Heart right ventricle (tissue), 16 donors: ENCODE measurements around the gene COL7A1. TPM values are rescaled to one million over a fixed set of nuclear protein-coding genes. Genes with fewer than 3 reads are reported as not detected.

Experiments
- ATAC-seq, 8 donors: fragments of 200-7000 bp; cut with Tn5 transposase; one replicate each; pipeline ENCODE4 v1.9.1; 2020; ENCODE audit warnings: mild to moderate bottlenecking in 8 of 8, moderate library complexity in 8 of 8, moderate number of reproducible peaks in 1 of 8
- DNase-seq, 2 donors: peaks; one replicate each; pipeline ENCODE4 v3.0.0-alpha.2; 2020
- H3K27ac ChIP-seq, 10 donors: fragments of 200-600 bp; sonication (generic) in 2 of 10; one replicate each; pipeline versions ENCODE4 v1.5.0 to v1.8.0; 2020 to 2022; ENCODE audit warnings: mild to moderate bottlenecking in 3 of 10
- H3K27me3 ChIP-seq, 7 donors: fragments of 200-600 bp; one replicate each; pipeline ENCODE4 v1.8.0; 2021 to 2022; ENCODE audit warnings: mild to moderate bottlenecking in 2 of 7
- H3K36me3 ChIP-seq, 9 donors: fragments of 200-600 bp; sonication (generic) in 1 of 9; one replicate each; pipeline versions ENCODE4 v1.5.0 to v1.8.0; 2020 to 2022; ENCODE audit warnings: mild to moderate bottlenecking in 2 of 9
- H3K4me1 ChIP-seq, 9 donors: fragments of 200-600 bp; sonication (generic) in 1 of 9; one replicate each; pipeline versions ENCODE4 v1.5.0 to v1.8.0; 2020 to 2022; ENCODE audit warnings: mild to moderate bottlenecking in 4 of 9
- H3K4me3 ChIP-seq, 10 donors: fragments of 200-600 bp; sonication (generic) in 2 of 10; one replicate each; pipeline versions ENCODE4 v1.5.0 to v1.8.0; 2020 to 2022; ENCODE audit warnings: mild to moderate bottlenecking in 7 of 10, moderate library complexity in 2 of 10
- H3K9me3 ChIP-seq, 11 donors: fragments of 200-600 bp in 10 of 11; sonication (generic) in 2 of 11; one replicate each; pipeline versions ENCODE4 v1.5.0 to v1.8.0; 2013 to 2022; ENCODE audit warnings: mild to moderate bottlenecking in 2 of 11, control low read depth in 1 of 11, moderate library complexity in 1 of 11
- CTCF ChIP-seq, 9 donors: fragments of 200-600 bp; sonication (generic) in 2 of 9; IDR thresholded peaks; one replicate each; pipeline versions ENCODE4 v1.5.0 to v1.8.0; 2021 to 2022; ENCODE audit warnings: antibody characterized with exemption in 9 of 9, mild to moderate bottlenecking in 5 of 9, moderate library complexity in 1 of 9
- WGBS, 2 donors: extraction: QIAGEN DNeasy Blood & Tissue Kit; methylation state at CpG; one replicate each; pipeline ENCODE4 v1.1.7; 2013; ENCODE audit warnings: inconsistent platforms in 1 of 2; 5-methylcytosine and 5-hydroxymethylcytosine counted together
- intact Hi-C, 10 donors: fragments of 100-400 bp; cut with DNase I; formaldehyde crosslinking; loops; one replicate each; pipeline versions ENCODE4 v1.11.1 to v1.14.2; 2022
- polyA plus RNA-seq, 2 donors: library from polyadenylated mRNA; stranded (reverse); fragments of 200-250 nt; gene quantifications; one replicate each; pipeline ENCODE4 v1.2.3, GENCODE V29; 2013
- total RNA-seq, 10 donors: library from RNA; stranded (reverse); fragmentation: NEBNext Ultra II Directional in 3 of 10; extraction: Animal tissue kit (Norgen Biotek cat#: 25700) in 3 of 10; gene quantifications; one replicate each; pipeline versions ENCODE4 v1.2.1 to v1.2.4, GENCODE V29; 2021 to 2023
- donor health status: Arrhythmogenic right ventricular cardiomyopathy.
- donor health status: ischemic (EF 13 %, LVEDD 7.1; RV severe dilation, severe dysfunction).
- donor health status: healthy with polysubstance abuse.
- donor health status: DM: no; HTN: yes; CAD: no.
- donor health status: DM: no; HTN: no; CAD: no.
- donor health status: ischemic (EF 25% LVEDD 6.9; RV normal size, moderate dysfunction).
- donor health status: ischemic (EF 25% LVEDD 5.7; RV mildly dilated, moderate dysfunction).
- donor health status: healthy.
- donor health status: DM: yes; HTN: yes; CAD: no.
- donor health status: Ischemic cardiomyopathy.
- donor health status: ischemic (EF 35%, LVEDD 5.7; RV mildly dilated, moderate dysfunction).
- donor health status: nonischemic (EF 11% LVEDD 7.7; RV severe dilation, severe dysfunction).
- donor health status: DM: yes; HTN: yes; CAD: no.
- donor health status: PGD.
- donor health status: ischemic (EF 29% LVEDD 5.4; RV normal size, mild dysfunction).
- donor health status: nonischemic (EF 23%, LVEDD 6.1; RV moderate dilation, normal function).

COL7A1 gene
- total and polyA plus RNA-seq, 12 donors, result 6.1 to 63.5 (median 12.6) TPM

GRCh38 chr3:48630833-48631232, 35.7 kb upstream of the COL7A1 start:
- WGBS, 2 donors, result 85 to 91% methylated on average over 12 of the region's 12 CpGs
- Histone ChIP-seq H3K9me3 (no peaks in the 10 kb centered on the region), H3K4me1 (peaks cover 0 to 17% (median 10%) of the 10 kb centered on the region in 9 donors), H3K4me3 (no peak overlapping the region), H3K36me3 (peaks cover 0 to 76% (median 17%) of the 10 kb centered on the region in 9 donors), H3K27me3 (no peaks in the 10 kb centered on the region), H3K27ac (no peak overlapping the region)
- TF ChIP-seq CTCF (IDR thresholded peaks at IDR 0.05), result no peak
- intact Hi-C loops, result loop anchor here in 1 of 10 donors (10.0 kb wide), 1 partner anchor 166 kb away; a partner anchor contains a TSS
- no peak for ATAC-seq
- no peak for DNase-seq

GRCh38 chr3:48630407-48630806, 35.3 kb upstream of the COL7A1 start:
- ATAC-seq (no peak), DNase-seq (no peak)
- Histone ChIP-seq H3K27ac (no peak overlapping the region), H3K27me3 (no peaks in the 10 kb centered on the region), H3K4me3 (no peak overlapping the region), H3K9me3 (no peaks in the 10 kb centered on the region), H3K36me3 (peaks cover 0 to 80% (median 21%) of the 10 kb centered on the region in 9 donors), H3K4me1 (peaks cover 0 to 15% (median 9%) of the 10 kb centered on the region in 9 donors)
- WGBS, 2 donors, result 97 to 99% methylated on average over 8 of the region's 8 CpGs
- intact Hi-C loops, result loop anchor here in 1 of 10 donors (10.0 kb wide), 1 partner anchor 166 kb away; a partner anchor contains a TSS
- no peak for TF ChIP-seq CTCF (IDR thresholded peaks at IDR 0.05)

GRCh38 chr3:48629894-48630293, 34.8 kb upstream of the COL7A1 start:
- no peaks in the 10 kb centered on the region for H3K27me3 ChIP-seq
- peaks cover 0 to 13% (median 9%) of the 10 kb centered on the region in 9 donors for H3K4me1 ChIP-seq
- peaks cover 0 to 85% (median 24%) of the 10 kb centered on the region in 9 donors for H3K36me3 ChIP-seq
- TF ChIP-seq CTCF (IDR thresholded peaks at IDR 0.05), result no peak
- DNase-seq, result no peak
- 96 to 98% methylated on average over 12 of the region's 12 CpGs for WGBS, 2 donors
- H3K9me3 ChIP-seq, result no peaks in the 10 kb centered on the region
- no peak overlapping the region for H3K27ac ChIP-seq
- H3K4me3 ChIP-seq, result no peak overlapping the region
- no peak for ATAC-seq
- intact Hi-C loops, result loop anchor here in 1 of 10 donors (10.0 kb wide), 1 partner anchor 165 kb away; a partner anchor contains a TSS

GRCh38 chr3:48628277-48629017, 33.3 kb upstream of the COL7A1 start:
- no peaks in the 10 kb centered on the region for H3K27me3 ChIP-seq
- DNase-seq (no peak), ATAC-seq (no peak)
- intact Hi-C loops, result no loop called here
- H3K36me3 ChIP-seq, result peaks cover 0 to 91% (median 24%) of the 10 kb centered on the region in 9 donors
- no peaks in the 10 kb centered on the region for H3K9me3 ChIP-seq
- WGBS, 2 donors, result 84% methylated on average over 13 of the region's 13 CpGs
- no peak for TF ChIP-seq CTCF (IDR thresholded peaks at IDR 0.05)
- H3K4me3 ChIP-seq, result no peak overlapping the region
- no peak overlapping the region for H3K27ac ChIP-seq
- H3K4me1 ChIP-seq, result no peaks in the 10 kb centered on the region
